Measurements from ENCODE around the gene GAB2.

The GAB2 gene

DNA sequence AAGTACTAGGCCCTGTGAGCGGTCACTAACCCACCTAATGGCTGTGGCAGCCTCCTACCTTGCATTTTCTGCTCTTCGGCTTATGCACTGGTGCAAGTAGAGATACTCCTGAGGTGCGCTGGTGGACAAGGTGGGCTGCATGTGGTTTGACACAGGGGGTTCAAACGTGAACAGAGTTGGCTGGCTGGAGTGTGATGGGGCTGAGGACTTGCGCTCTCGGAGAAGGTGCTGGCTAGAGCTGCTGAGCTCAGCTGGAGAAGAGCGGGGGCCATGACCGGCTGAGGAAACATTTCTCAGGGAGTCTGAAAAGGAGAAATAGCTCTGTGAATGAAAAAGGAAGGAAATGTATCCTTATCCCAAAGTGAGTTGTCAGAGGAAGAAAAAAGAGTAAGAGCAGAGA is 167.5 kb downstream of the GAB2 start (continued):
- TF ChIP-seq, protein P1, sequence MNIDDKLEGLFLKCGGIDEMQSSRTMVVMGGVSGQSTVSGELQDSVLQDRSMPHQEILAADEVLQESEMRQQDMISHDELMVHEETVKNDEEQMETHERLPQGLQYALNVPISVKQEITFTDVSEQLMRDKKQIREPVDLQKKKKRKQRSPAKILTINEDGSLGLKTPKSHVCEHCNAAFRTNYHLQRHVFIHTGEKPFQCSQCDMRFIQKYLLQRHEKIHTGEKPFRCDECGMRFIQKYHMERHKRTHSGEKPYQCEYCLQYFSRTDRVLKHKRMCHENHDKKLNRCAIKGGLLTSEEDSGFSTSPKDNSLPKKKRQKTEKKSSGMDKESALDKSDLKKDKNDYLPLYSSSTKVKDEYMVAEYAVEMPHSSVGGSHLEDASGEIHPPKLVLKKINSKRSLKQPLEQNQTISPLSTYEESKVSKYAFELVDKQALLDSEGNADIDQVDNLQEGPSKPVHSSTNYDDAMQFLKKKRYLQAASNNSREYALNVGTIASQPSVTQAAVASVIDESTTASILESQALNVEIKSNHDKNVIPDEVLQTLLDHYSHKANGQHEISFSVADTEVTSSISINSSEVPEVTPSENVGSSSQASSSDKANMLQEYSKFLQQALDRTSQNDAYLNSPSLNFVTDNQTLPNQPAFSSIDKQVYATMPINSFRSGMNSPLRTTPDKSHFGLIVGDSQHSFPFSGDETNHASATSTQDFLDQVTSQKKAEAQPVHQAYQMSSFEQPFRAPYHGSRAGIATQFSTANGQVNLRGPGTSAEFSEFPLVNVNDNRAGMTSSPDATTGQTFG (tag by site-specific recombination; IDR thresholded peaks at IDR 0.05; ENCODE audit: borderline replicate concordance), result no peak

DNA sequence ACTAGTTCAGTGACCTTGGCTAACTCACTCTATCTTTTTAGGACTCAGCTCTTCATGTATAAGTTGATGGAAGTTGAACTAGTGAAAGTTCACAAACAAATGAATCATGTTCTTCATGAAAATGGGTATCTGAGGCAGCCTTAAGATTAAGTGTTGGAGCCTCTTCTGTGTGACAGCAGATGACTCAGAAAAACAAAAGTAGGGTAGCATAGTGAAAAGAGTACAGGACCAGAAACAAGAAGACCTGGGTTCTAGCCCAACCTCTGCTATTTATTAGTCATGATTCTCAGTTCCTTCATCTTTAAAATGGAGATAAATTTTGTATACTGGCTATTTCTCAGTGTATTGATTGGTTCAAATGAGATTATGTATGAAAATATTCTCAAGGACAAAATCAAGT is 168.7 kb downstream of the GAB2 start:
- Histone ChIP-seq H3K4me3 (ENCODE audit: low read depth, low read length) (no peak overlapping the region), H3K36me3 (ENCODE audit: control insufficient read depth in 2 of 2, insufficient read depth in 1 of 2, low read length in 2 of 2) (peaks cover 0 to 3% of the 10 kb centered on the region in 2 experiments; a peak in 1 of 3 replicates), H3K4me1 (ENCODE audit: control insufficient read depth, insufficient read depth, low read length) (no peaks in the 10 kb centered on the region), H3K27ac (ENCODE audit: extremely low read depth, low read depth, low read length) (no peak overlapping the region), H3K9me3 (ENCODE audit: control insufficient read depth, insufficient read depth, low read depth, low read length) (no peaks in the 10 kb centered on the region)
- ChIA-PET CTCF (interaction anchor here (0.6 kb wide), 1 partner anchor 18 kb away, joined by 4 read pairs; no protein-coding TSS in a partner anchor), POLR2A (no interaction called here)
- TF ChIP-seq ZNF521 (tag by site-specific recombination; IDR thresholded peaks at IDR 0.05) (no peak), ZNF239 (tag by site-specific recombination; IDR thresholded peaks at IDR 0.05) (no peak), ZNF350 (tag by site-specific recombination; IDR thresholded peaks at IDR 0.05) (no peak), TCF7L2 (IDR thresholded peaks at IDR 0.05; ENCODE audit: borderline replicate concordance, low read depth, low read length) (no peak), ZNF10 (tag by site-specific recombination; IDR thresholded peaks at IDR 0.05) (no peak), ZNF426 (tag by site-specific recombination; IDR thresholded peaks at IDR 0.05) (no peak), ZNF621 (tag by site-specific recombination; IDR thresholded peaks at IDR 0.05) (no peak), ZNF548 (tag by site-specific recombination; IDR thresholded peaks at IDR 0.05) (no peak)
- TF ChIP-seq, protein P2, sequence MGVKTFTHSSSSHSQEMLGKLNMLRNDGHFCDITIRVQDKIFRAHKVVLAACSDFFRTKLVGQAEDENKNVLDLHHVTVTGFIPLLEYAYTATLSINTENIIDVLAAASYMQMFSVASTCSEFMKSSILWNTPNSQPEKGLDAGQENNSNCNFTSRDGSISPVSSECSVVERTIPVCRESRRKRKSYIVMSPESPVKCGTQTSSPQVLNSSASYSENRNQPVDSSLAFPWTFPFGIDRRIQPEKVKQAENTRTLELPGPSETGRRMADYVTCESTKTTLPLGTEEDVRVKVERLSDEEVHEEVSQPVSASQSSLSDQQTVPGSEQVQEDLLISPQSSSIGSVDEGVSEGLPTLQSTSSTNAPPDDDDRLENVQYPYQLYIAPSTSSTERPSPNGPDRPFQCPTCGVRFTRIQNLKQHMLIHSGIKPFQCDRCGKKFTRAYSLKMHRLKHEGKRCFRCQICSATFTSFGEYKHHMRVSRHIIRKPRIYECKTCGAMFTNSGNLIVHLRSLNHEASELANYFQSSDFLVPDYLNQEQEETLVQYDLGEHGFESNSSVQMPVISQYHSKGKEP (tag by site-specific recombination; IDR thresholded peaks at IDR 0.05), result no peak
- TF ChIP-seq, protein P3, sequence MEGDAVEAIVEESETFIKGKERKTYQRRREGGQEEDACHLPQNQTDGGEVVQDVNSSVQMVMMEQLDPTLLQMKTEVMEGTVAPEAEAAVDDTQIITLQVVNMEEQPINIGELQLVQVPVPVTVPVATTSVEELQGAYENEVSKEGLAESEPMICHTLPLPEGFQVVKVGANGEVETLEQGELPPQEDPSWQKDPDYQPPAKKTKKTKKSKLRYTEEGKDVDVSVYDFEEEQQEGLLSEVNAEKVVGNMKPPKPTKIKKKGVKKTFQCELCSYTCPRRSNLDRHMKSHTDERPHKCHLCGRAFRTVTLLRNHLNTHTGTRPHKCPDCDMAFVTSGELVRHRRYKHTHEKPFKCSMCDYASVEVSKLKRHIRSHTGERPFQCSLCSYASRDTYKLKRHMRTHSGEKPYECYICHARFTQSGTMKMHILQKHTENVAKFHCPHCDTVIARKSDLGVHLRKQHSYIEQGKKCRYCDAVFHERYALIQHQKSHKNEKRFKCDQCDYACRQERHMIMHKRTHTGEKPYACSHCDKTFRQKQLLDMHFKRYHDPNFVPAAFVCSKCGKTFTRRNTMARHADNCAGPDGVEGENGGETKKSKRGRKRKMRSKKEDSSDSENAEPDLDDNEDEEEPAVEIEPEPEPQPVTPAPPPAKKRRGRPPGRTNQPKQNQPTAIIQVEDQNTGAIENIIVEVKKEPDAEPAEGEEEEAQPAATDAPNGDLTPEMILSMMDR (tag by site-specific recombination; IDR thresholded peaks at IDR 0.05), result no peak

DNA sequence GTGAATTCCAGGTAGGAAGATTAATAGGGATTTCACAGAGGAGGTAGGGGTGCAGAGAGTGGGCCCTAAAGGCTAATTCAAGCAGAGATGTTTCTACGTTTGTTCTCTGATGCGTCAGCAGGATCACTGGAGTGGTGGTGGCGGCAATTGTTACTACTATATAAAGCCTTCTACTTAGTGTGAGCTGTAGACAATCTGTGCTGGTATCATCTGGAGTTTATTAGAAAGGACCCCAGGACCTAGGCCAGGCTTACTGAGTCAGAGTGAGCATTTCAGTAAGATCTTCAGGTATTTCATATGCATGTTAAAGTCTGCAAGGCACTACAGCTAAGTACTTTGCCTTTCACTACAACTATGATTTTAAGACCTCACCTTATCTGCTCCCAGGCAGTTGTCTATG is 169.4 kb downstream of the GAB2 start:
- CTCF ChIA-PET, result interaction anchor here (0.7 kb wide), 1 partner anchor 822 kb away, joined by 3 read pairs; no protein-coding TSS in a partner anchor
- peaks cover 0 to 3% of the 10 kb centered on the region in 2 experiments; a peak in 1 of 3 replicates for H3K36me3 ChIP-seq (ENCODE audit: control insufficient read depth in 2 of 2, insufficient read depth in 1 of 2, low read length in 2 of 2)
- H3K4me1 ChIP-seq (ENCODE audit: control insufficient read depth, insufficient read depth, low read length), result no peaks in the 10 kb centered on the region
- H3K9me3 ChIP-seq (ENCODE audit: control insufficient read depth, insufficient read depth, low read depth, low read length), result no peaks in the 10 kb centered on the region
- H3K4me3 ChIP-seq (ENCODE audit: low read depth, low read length), result no peak overlapping the region
- TF ChIP-seq, protein P4, sequence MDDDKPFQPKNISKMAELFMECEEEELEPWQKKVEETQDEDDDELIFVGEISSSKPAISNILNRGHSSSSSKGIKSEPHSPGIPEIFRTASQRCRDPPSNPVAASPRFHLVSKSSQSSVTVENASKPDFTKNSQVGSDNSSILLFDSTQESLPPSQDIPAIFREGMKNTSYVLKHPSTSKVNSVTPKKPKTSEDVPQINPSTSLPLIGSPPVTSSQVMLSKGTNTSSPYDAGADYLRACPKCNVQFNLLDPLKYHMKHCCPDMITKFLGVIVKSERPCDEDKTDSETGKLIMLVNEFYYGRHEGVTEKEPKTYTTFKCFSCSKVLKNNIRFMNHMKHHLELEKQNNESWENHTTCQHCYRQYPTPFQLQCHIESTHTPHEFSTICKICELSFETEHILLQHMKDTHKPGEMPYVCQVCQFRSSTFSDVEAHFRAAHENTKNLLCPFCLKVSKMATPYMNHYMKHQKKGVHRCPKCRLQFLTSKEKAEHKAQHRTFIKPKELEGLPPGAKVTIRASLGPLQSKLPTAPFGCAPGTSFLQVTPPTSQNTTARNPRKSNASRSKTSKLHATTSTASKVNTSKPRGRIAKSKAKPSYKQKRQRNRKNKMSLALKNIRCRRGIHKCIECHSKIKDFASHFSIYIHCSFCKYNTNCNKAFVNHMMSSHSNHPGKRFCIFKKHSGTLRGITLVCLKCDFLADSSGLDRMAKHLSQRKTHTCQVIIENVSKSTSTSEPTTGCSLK (tag by site-specific recombination; IDR thresholded peaks at IDR 0.05), result no peak
- TF ChIP-seq ZNF404 (tag by site-specific recombination; IDR thresholded peaks at IDR 0.05), result no peak
- TF ChIP-seq KLF16 (tag by site-specific recombination; IDR thresholded peaks at IDR 0.05), result no peak
- TF ChIP-seq, protein P5, sequence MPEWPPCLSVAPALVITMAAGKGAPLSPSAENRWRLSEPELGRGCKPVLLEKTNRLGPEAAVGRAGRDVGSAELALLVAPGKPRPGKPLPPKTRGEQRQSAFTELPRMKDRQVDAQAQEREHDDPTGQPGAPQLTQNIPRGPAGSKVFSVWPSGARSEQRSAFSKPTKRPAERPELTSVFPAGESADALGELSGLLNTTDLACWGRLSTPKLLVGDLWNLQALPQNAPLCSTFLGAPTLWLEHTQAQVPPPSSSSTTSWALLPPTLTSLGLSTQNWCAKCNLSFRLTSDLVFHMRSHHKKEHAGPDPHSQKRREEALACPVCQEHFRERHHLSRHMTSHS (tag by site-specific recombination; IDR thresholded peaks at IDR 0.05), result no peak
- TF ChIP-seq ZNF19 (tag by site-specific recombination; IDR thresholded peaks at IDR 0.05; ENCODE audit: low read depth), result no peak
- no peak for TF ChIP-seq ZSCAN23 (tag by site-specific recombination; IDR thresholded peaks at IDR 0.05)
- TF ChIP-seq ZNF426 (tag by site-specific recombination; IDR thresholded peaks at IDR 0.05), result no peak
- no peak for TF ChIP-seq ZNF521 (tag by site-specific recombination; IDR thresholded peaks at IDR 0.05)
- no peak for TF ChIP-seq ZNF830 (tag by site-specific recombination; IDR thresholded peaks at IDR 0.05; ENCODE audit: low read depth)
- TF ChIP-seq, protein P6, sequence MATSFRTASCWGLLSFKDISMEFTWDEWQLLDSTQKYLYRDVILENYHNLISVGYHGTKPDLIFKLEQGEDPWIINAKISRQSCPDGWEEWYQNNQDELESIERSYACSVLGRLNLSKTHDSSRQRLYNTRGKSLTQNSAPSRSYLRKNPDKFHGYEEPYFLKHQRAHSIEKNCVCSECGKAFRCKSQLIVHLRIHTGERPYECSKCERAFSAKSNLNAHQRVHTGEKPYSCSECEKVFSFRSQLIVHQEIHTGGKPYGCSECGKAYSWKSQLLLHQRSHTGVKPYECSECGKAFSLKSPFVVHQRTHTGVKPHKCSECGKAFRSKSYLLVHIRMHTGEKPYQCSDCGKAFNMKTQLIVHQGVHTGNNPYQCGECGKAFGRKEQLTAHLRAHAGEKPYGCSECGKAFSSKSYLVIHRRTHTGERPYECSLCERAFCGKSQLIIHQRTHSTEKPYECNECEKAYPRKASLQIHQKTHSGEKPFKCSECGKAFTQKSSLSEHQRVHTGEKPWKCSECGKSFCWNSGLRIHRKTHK (tag by site-specific recombination; IDR thresholded peaks at IDR 0.05), result no peak
- no peak for TF ChIP-seq ZFP37 (tag by site-specific recombination; IDR thresholded peaks at IDR 0.05)
- no peak for TF ChIP-seq GLIS1 (tag by site-specific recombination; IDR thresholded peaks at IDR 0.05)
- no peak for TF ChIP-seq ZFP69B (tag by site-specific recombination; IDR thresholded peaks at IDR 0.05)
- no peak for TF ChIP-seq ZNF114 (tag by site-specific recombination; IDR thresholded peaks at IDR 0.05)
- no peak for TF ChIP-seq KLF8 (tag by site-specific recombination; IDR thresholded peaks at IDR 0.05)
- POLR2A ChIA-PET, result no interaction called here
- no peak overlapping the region for H3K27ac ChIP-seq (ENCODE audit: extremely low read depth, low read depth, low read length)
